Nephron (organoid): ENCODE results near the gene C5orf34.

Source experiments
- H3K27ac Mint-ChIP-seq, 3 experiments: 2 replicates each; pipeline ENCODE4 v1.8.0; 2020; ENCODE audit warnings: mixed read lengths in 3 of 3, mild to moderate bottlenecking in 2 of 3, moderate library complexity in 1 of 3
- H3K27me3 Mint-ChIP-seq: 2 replicates; pipeline ENCODE4 v1.8.0; 2021; ENCODE audit warnings: low read depth, mild to moderate bottlenecking, moderate library complexity, mixed read lengths
- H3K36me3 Mint-ChIP-seq: 2 replicates; pipeline ENCODE4 v1.8.0; 2020; ENCODE audit warnings: low read depth, mixed read lengths
- H3K4me1 Mint-ChIP-seq: 2 replicates; pipeline ENCODE4 v1.8.0; 2020; ENCODE audit warnings: mixed read lengths
- H3K4me3 Mint-ChIP-seq, 3 experiments: 2 replicates each; pipeline ENCODE4 v1.8.0; 2020; ENCODE audit warnings: mild to moderate bottlenecking in 3 of 3, mixed read lengths in 3 of 3, moderate library complexity in 2 of 3
- H3K9me3 Mint-ChIP-seq: 2 replicates; pipeline ENCODE4 v1.8.0; 2020; ENCODE audit warnings: mixed read lengths
- CTCF ChIP-seq, 3 experiments: fragments of 200-600 bp; sonication (generic); IDR thresholded peaks; one replicate each; pipeline ENCODE4 v1.5.0; 2021; ENCODE audit warnings: antibody characterized with exemption in 3 of 3; ENCODE audit not compliant: unreplicated experiment in 3 of 3

C5orf34 gene

GRCh38 chr5:43498581-43498980, 16.4 kb downstream of the C5orf34 start:
- H3K27me3 Mint-ChIP-seq = no peaks in the 10 kb centered on the region
- no peaks in the 10 kb centered on the region for H3K9me3 Mint-ChIP-seq
- no peak for TF ChIP-seq CTCF (IDR thresholded peaks at IDR 0.05; ENCODE audit: unreplicated experiment in 3 of 3)
- no peaks in the 10 kb centered on the region for H3K36me3 Mint-ChIP-seq
- H3K4me3 Mint-ChIP-seq = no peak overlapping the region
- no peak overlapping the region for H3K27ac Mint-ChIP-seq
- H3K4me1 Mint-ChIP-seq = no peaks in the 10 kb centered on the region

- Mint-ChIP-seq H3K9me3 (no peaks in the 10 kb centered on the region), H3K27ac (no peak overlapping the region), H3K4me1 (no peaks in the 10 kb centered on the region), H3K4me3 (no peak overlapping the region), H3K27me3 (no peaks in the 10 kb centered on the region), H3K36me3 (no peaks in the 10 kb centered on the region)
- no peak for TF ChIP-seq CTCF (IDR thresholded peaks at IDR 0.05; ENCODE audit: unreplicated experiment in 3 of 3)
Measured at GRCh38 chr5:43497311-43498104, 17.4 kb downstream of the C5orf34 start.

- Mint-ChIP-seq H3K36me3 (no peaks in the 10 kb centered on the region), H3K27ac (no peak overlapping the region), H3K4me1 (no peaks in the 10 kb centered on the region), H3K27me3 (no peaks in the 10 kb centered on the region), H3K4me3 (no peak overlapping the region), H3K9me3 (no peaks in the 10 kb centered on the region)
- TF ChIP-seq CTCF (IDR thresholded peaks at IDR 0.05; ENCODE audit: unreplicated experiment in 3 of 3) = no peak
Measured at GRCh38 chr5:43491326-43491725, 23.6 kb downstream of the C5orf34 start.

- no peaks in the 10 kb centered on the region for H3K9me3 Mint-ChIP-seq
- no peaks in the 10 kb centered on the region for H3K27me3 Mint-ChIP-seq
- peaks cover 17% of the 10 kb centered on the region for H3K4me1 Mint-ChIP-seq
- no peak for TF ChIP-seq CTCF (IDR thresholded peaks at IDR 0.05; ENCODE audit: unreplicated experiment in 3 of 3)
- no peaks in the 10 kb centered on the region for H3K36me3 Mint-ChIP-seq
- H3K4me3 Mint-ChIP-seq = no peak overlapping the region
- H3K27ac Mint-ChIP-seq = no peak overlapping the region
Measured at GRCh38 chr5:43486353-43486752, 28.6 kb downstream of the C5orf34 start.

- TF ChIP-seq CTCF (IDR thresholded peaks at IDR 0.05; ENCODE audit: unreplicated experiment in 3 of 3) = no peak
- H3K9me3 Mint-ChIP-seq = no peaks in the 10 kb centered on the region
- H3K27ac Mint-ChIP-seq = peak overlapping the region; percentile 70 to 74 (median 72)
- peak overlapping the region; percentile 51 to 77 (median 54) for H3K4me3 Mint-ChIP-seq
- H3K27me3 Mint-ChIP-seq = no peaks in the 10 kb centered on the region
- peaks cover 17% of the 10 kb centered on the region for H3K4me1 Mint-ChIP-seq
- H3K36me3 Mint-ChIP-seq = no peaks in the 10 kb centered on the region
Measured at GRCh38 chr5:43485406-43485805, 29.5 kb downstream of the C5orf34 start.
